Spleen (tissue), 11 donors: ENCODE results near the gene MED26. TPM values are rescaled to one million over a fixed set of nuclear protein-coding genes. Genes with fewer than 3 reads are reported as not detected.

ENCODE experiments used
- DNase-seq: peaks from one replicate; pipeline ENCODE4 v3.0.0-alpha.2; 2020
- H3K27ac ChIP-seq, 8 donors: fragments of 200-600 bp; sonication (generic) in 7 of 8; 1 replicate in 4 of 8; 2 replicates in 4 of 8; pipeline versions ENCODE4 v1.5.0 to v1.8.0; 2016 to 2021; ENCODE audit warnings: inconsistent platforms in 4 of 8, mild to moderate bottlenecking in 4 of 8, moderate library complexity in 1 of 8
- H3K27me3 ChIP-seq, 7 donors: fragments of 200-600 bp; sonication (generic) in 6 of 7; replicated peaks in 1 of 7; 1 replicate in 4 of 7; 2 replicates in 3 of 7; pipeline versions ENCODE4 v1.5.0 to v1.8.0; 2016 to 2021; ENCODE audit warnings: inconsistent platforms in 3 of 7, mild to moderate bottlenecking in 1 of 7
- H3K36me3 ChIP-seq, 6 donors: fragments of 200-600 bp; sonication (generic) in 5 of 6; 1 replicate in 4 of 6; 2 replicates in 2 of 6; pipeline versions ENCODE4 v1.5.0 to v1.8.0; 2016 to 2021; ENCODE audit warnings: inconsistent platforms in 2 of 6
- H3K4me1 ChIP-seq, 6 donors: fragments of 200-600 bp; sonication (generic) in 5 of 6; 1 replicate in 3 of 6; 2 replicates in 3 of 6; pipeline versions ENCODE4 v1.5.0 to v1.8.0; 2016 to 2021; ENCODE audit warnings: inconsistent platforms in 3 of 6
- H3K4me3 ChIP-seq, 8 donors: fragments of 200-600 bp; sonication (generic) in 7 of 8; 1 replicate in 4 of 8; 2 replicates in 4 of 8; pipeline versions ENCODE4 v1.5.0 to v1.8.0; 2016 to 2021; ENCODE audit warnings: inconsistent platforms in 4 of 8, mild to moderate bottlenecking in 4 of 8, moderate library complexity in 2 of 8
- H3K9me3 ChIP-seq, 8 donors: fragments of 200-600 bp; sonication (generic) in 7 of 8; 1 replicate in 4 of 8; 2 replicates in 4 of 8; pipeline versions ENCODE4 v1.5.0 to v1.8.0; 2016 to 2021; ENCODE audit warnings: inconsistent platforms in 4 of 8
- POLR2A ChIP-seq, 3 donors: fragments of 450-650 bp; IDR thresholded peaks; one replicate each; pipeline ENCODE4 v1.5.1; 2017; ENCODE audit warnings: antibody characterized with exemption in 3 of 3, mild to moderate bottlenecking in 1 of 3
- POLR2AphosphoS5 ChIP-seq, 3 donors: sonication (generic); formaldehyde crosslinking; IDR thresholded peaks; one replicate each; pipeline ENCODE4 v1.5.1; 2017; ENCODE audit warnings: antibody characterized with exemption in 3 of 3
- WGBS, 5 donors: extraction: QIAGEN DNeasy Blood & Tissue Kit in 3 of 5; methylation state at CpG; one replicate each; pipeline versions ENCODE4 v1.1.5 to v1.1.7; 2013 to 2018; 5-methylcytosine and 5-hydroxymethylcytosine counted together
- intact Hi-C: fragments of 100-400 bp; cut with DNase I; formaldehyde crosslinking; loops from one replicate; pipeline ENCODE4 v1.15.0; 2023; ENCODE audit warnings: low total_unique reads
- polyA plus RNA-seq, 3 donors: library from polyadenylated mRNA; stranded (reverse); fragments of 200-250 nt; gene quantifications; one replicate each; pipeline ENCODE4 v1.2.1, GENCODE V29; 2013
- total RNA-seq, 7 donors: library from RNA; depleted of rRNA in 3 of 7; stranded (reverse); fragments of >200 nt in 3 of 7; fragmentation: NEBNext Ultra II Directional in 4 of 7; extraction: Animal tissue kit (Norgen Biotek cat#: 25700) in 4 of 7; gene quantifications; one replicate each; pipeline versions ENCODE4 v1.1.0 to v1.2.1, GENCODE V29; 2016 to 2021
- TF ChIP-seq, protein P1 (sequence below), 11 experiments: fragments of 200-600 bp in 7 of 11; fragments of 450-650 bp in 4 of 11; sonication (generic) in 4 of 11; IDR thresholded peaks in 8 of 11; conservative IDR thresholded peaks in 3 of 11; 1 replicate in 7 of 11; 2 replicates in 4 of 11; pipeline versions ENCODE4 v1.4.0 to v1.8.0; 2016 to 2021; ENCODE audit warnings: antibody characterized with exemption in 11 of 11, inconsistent platforms in 4 of 11, mild to moderate bottlenecking in 1 of 11
- donor health status: healthy with polysubstance abuse.
- donor health status: DM: no; HTN: no; CAD: no; lungs with moderate emphysema.
- donor health status: DM: no; HTN: no; CAD: no.
- donor health status: Bipolar disorder and iron deficiency.
- donor health status: healthy.
- donor health status: DM: no; HTN: no; CAD: no.
- donor health status: DM: yes; HTN: yes; CAD: no.

MED26 gene
- total and polyA plus RNA-seq, 10 donors, result 6.5 to 20.4 (median 15.7) TPM

DNA sequence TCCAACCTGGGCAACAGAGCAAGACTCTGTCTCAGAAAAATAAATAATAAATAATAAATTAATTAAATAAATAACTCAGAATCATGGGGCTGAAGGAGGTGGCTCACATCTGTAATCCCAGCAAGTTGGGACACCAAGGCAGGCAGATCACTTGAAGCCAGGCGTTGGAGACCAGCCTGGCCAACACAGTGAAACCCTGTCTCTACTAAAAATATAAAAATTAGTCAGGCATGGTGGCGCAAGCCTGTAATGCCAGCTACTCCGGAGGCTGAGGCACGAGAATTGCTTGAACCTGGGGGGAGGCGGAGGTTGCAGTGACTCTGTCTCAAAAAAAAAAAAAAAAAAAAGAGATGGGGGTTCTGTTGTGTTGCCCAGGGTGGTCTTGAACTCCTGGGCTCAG lies 40.2 kb upstream of the MED26 start:
- H3K4me3 ChIP-seq, result no peak overlapping the region
- H3K27me3 ChIP-seq, result no peaks in the 10 kb centered on the region
- peaks cover 0 to 5% (median 0%) of the 10 kb centered on the region in 6 donors for H3K36me3 ChIP-seq
- intact Hi-C loops, result no loop called here
- TF ChIP-seq, protein P1, sequence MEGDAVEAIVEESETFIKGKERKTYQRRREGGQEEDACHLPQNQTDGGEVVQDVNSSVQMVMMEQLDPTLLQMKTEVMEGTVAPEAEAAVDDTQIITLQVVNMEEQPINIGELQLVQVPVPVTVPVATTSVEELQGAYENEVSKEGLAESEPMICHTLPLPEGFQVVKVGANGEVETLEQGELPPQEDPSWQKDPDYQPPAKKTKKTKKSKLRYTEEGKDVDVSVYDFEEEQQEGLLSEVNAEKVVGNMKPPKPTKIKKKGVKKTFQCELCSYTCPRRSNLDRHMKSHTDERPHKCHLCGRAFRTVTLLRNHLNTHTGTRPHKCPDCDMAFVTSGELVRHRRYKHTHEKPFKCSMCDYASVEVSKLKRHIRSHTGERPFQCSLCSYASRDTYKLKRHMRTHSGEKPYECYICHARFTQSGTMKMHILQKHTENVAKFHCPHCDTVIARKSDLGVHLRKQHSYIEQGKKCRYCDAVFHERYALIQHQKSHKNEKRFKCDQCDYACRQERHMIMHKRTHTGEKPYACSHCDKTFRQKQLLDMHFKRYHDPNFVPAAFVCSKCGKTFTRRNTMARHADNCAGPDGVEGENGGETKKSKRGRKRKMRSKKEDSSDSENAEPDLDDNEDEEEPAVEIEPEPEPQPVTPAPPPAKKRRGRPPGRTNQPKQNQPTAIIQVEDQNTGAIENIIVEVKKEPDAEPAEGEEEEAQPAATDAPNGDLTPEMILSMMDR (IDR thresholded peaks at IDR 0.05 in 8 of 11, conservative IDR thresholded peaks at IDR 0.05 in 3 of 11), result no peak
- TF ChIP-seq POLR2A (IDR thresholded peaks at IDR 0.05) (no peak), POLR2AphosphoS5 (IDR thresholded peaks at IDR 0.05) (no peak)
- no peak for DNase-seq
- H3K9me3 ChIP-seq, result no peaks in the 10 kb centered on the region
- WGBS, 5 donors, result 85 to 94% (median 90%) methylated on average over 5 of the region's 5 CpGs
- H3K4me1 ChIP-seq, result peaks cover 0 to 21% (median 2%) of the 10 kb centered on the region in 6 donors
- no peak overlapping the region for H3K27ac ChIP-seq

DNA sequence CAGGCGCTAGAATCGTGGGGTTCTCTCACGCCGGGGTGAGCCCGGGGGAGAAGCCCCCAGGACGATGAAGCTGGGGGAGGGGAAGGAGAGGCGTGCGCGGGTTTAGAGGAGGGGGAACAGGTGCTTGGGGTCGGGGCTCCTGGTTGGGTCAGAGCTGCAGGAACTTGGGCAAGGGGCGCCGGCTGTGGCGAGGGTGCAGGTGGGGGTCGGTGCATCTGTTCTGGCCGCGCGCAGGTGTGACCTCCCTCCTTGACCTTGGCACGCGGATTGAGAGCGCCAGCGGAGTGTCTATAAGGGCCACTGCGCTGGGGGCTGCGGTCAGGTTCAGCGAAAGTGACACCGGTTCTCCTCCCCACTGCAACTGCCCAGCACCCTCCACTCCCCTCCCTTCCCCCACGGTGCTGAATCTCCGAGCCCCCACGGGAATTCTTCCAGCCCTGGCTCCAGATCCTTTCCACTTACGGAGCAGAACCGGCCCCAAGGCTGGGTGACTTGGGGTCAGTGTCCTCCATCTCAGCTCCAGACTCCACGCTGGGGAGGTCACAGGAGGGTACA lies 33.6 kb upstream of the MED26 start:
- Histone ChIP-seq H3K36me3 (peaks cover 0 to 24% (median 20%) of the 10 kb centered on the region in 6 donors), H3K4me3 (peak overlapping the region; percentile 67 to 88 (median 79)), H3K27ac (peak overlapping the region in 5 of 8 donors; percentile 8 to 98 (median 96)), H3K27me3 (no peaks in the 10 kb centered on the region), H3K9me3 (no peaks in the 10 kb centered on the region), H3K4me1 (peaks cover 13 to 72% (median 39%) of the 10 kb centered on the region in 6 donors)
- 1 to 2% (median 2%) methylated on average over 24 to 31 of the region's 31 CpGs for WGBS, 5 donors
- TF ChIP-seq POLR2AphosphoS5 (IDR thresholded peaks at IDR 0.05) (no peak), POLR2A (IDR thresholded peaks at IDR 0.05) (no peak)
- TF ChIP-seq, protein P1 (IDR thresholded peaks at IDR 0.05 in 8 of 11, conservative IDR thresholded peaks at IDR 0.05 in 3 of 11), result no peak
- DNase-seq, result no peak
- intact Hi-C loops, result no loop called here

DNA sequence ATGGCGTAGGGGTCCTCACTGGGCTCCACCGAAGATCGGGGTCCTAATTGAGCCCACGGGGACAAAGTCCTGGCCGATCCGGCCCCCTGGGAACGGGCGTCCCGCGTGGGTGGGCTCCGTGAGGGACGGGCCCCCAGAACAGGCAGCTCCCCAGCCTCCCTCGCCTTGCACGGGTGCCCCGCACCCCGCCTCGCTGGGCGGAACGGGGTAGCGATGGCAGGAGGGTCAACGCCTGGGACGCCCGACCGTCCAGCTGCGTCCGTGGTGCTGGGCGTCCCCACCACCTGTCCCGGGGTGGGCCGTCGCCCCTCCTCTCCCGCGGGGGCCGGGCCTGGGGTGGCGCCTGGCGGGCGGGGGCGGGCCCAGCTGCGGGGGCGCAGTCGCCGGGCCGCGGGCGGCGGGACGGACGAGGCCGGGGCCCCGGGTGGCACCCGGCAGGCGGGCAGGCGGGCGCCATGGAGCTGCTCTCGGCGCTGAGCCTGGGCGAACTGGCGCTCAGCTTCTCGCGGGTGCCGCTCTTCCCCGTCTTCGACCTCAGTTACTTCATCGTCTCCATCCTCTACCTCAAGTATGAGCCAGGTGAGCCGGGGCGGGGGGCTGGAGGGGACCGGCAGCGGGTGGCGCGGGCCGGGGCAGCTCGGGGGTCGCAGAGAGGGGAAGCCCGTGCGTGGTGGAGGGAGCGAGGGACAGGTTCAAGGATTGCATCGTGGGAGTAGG lies 32.9 kb upstream of the MED26 start, which contains the start of gene TMEM38A:
Gene TMEM38A, plus strand, starts transcription at position 377 of the 717 bp plus-strand sequence. Its CDS starts 79 bp downstream, at position 456.
- intact Hi-C loops, result no loop called here
- H3K27ac ChIP-seq, result peak within 1 kb of the TSS; percentile 88 to 98 (median 95)
- WGBS, 5 donors, result 1% methylated on average over 11 to 76 of the region's 76 CpGs
- TF ChIP-seq, protein P1 (IDR thresholded peaks at IDR 0.05 in 8 of 11, conservative IDR thresholded peaks at IDR 0.05 in 3 of 11), result no peak
- peak; percentile 45 to 63 (median 59) for TF ChIP-seq POLR2AphosphoS5 (IDR thresholded peaks at IDR 0.05)
- peaks cover 0 to 31% (median 27%) of the 10 kb centered on the region in 6 donors for H3K36me3 ChIP-seq
- no peaks in the 10 kb centered on the region for H3K9me3 ChIP-seq
- H3K27me3 ChIP-seq, result no peaks in the 10 kb centered on the region
- peak within 1 kb of the TSS; percentile 67 to 88 (median 79) for H3K4me3 ChIP-seq
- peaks cover 13 to 78% (median 42%) of the 10 kb centered on the region in 6 donors for H3K4me1 ChIP-seq
- DNase-seq, result peak; percentile 92
